Measurements from ENCODE around the gene MUC2.

Gene MUC2

DNA sequence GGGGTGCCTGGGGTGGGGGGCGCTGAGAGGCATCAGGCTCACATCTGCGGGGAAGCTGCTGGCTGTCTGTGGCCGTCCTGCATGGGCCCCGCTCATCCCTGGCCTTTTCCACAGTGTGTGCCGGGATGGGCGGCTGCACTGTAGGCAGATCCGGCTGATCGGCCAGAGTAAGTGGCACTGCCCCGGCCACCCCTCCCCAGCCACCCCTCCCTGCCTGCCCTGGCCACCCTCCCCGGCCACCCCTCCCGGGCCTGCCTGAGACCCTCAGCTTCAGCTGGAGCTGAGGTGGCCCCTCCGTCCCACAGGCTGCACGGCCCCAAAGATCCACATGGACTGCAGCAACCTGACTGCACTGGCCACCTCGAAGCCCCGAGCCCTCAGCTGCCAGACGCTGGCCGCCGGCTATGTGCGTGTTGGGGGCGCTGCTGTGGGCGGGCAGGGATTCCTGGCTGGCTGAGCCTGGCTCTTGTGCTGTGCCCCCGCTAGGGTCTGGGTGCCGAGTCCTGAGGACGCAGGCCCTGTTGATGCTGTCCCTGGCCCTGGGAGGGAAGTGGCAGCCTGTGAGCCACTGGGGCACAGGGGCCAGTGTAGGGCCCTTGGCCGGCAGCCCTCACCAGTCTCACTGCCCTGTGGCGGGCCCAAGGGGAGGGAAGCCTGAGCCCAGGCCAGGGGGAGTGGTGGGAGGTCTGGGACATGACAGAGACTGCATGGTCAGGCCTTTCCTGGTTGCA lies 10.9 kb downstream of the MUC2 start:
- DNase-seq = no peak
- no peak overlapping the region for H3K14ac ChIP-seq (ENCODE audit: low read length)
- no peak overlapping the region for H2AFZ ChIP-seq (ENCODE audit: insufficient read depth, low read length, poor library complexity)
- no peaks in the 10 kb centered on the region for H3K27me3 ChIP-seq (ENCODE audit: insufficient read depth, low read length)
- WGBS (ENCODE audit: extremely low coverage, insufficient coverage, insufficient read length) = no CpG with 5 or more reads among the region's 26 CpGs
- H3K4me1 ChIP-seq (ENCODE audit: control insufficient read depth in 1 of 2, insufficient read depth in 2 of 2, low read length in 2 of 2) = no peaks in the 10 kb centered on the region
- no peak overlapping the region for H3K27ac ChIP-seq (ENCODE audit: low read depth, low read length)
- H4K8ac ChIP-seq (ENCODE audit: low read depth, low read length) = no peak overlapping the region
- H3K18ac ChIP-seq (ENCODE audit: low read length) = no peak overlapping the region
- no peak overlapping the region for H3K4ac ChIP-seq (ENCODE audit: low read depth, low read length)
- H2AK5ac ChIP-seq (ENCODE audit: low read length) = no peak overlapping the region
- no peak overlapping the region for H3K4me2 ChIP-seq (ENCODE audit: low read length)
- peaks cover 39% of the 10 kb centered on the region for H3K9me3 ChIP-seq (ENCODE audit: insufficient read depth, low read depth, low read length)
- H2BK5ac ChIP-seq (ENCODE audit: low read depth, low read length, poor library complexity) = no peak overlapping the region
- H3K79me1 ChIP-seq (ENCODE audit: low read length) = no peaks in the 10 kb centered on the region
- H3K79me2 ChIP-seq (ENCODE audit: control insufficient read depth, insufficient read depth, low read length, poor library complexity) = no peaks in the 10 kb centered on the region
- no peak overlapping the region for H2BK120ac ChIP-seq (ENCODE audit: insufficient read depth, low read length, poor library complexity)
- H4K91ac ChIP-seq (ENCODE audit: low read depth, low read length) = no peak overlapping the region
- H4K12ac ChIP-seq (ENCODE audit: low read depth, low read length) = no peak overlapping the region
- no peak overlapping the region for H3K23ac ChIP-seq (ENCODE audit: low read length)
- H3K36me3 ChIP-seq (ENCODE audit: control insufficient read depth in 1 of 2, insufficient read depth in 2 of 2, low read length in 2 of 2) = no peaks in the 10 kb centered on the region
- H3K9ac ChIP-seq (ENCODE audit: low read length) = no peak overlapping the region
- H3K4me3 ChIP-seq (ENCODE audit: low read depth, low read length) = no peak overlapping the region
- H2BK12ac ChIP-seq (ENCODE audit: low read length) = no peak overlapping the region

- H2BK5ac ChIP-seq (ENCODE audit: low read depth, low read length, poor library complexity) = no peak overlapping the region
- no peak overlapping the region for H2BK12ac ChIP-seq (ENCODE audit: low read length)
- no peak overlapping the region for H3K23ac ChIP-seq (ENCODE audit: low read length)
- H2BK120ac ChIP-seq (ENCODE audit: insufficient read depth, low read length, poor library complexity) = no peak overlapping the region
- WGBS (ENCODE audit: extremely low coverage, insufficient coverage, insufficient read length) = no CpG with 5 or more reads among the region's 31 CpGs
- no peak overlapping the region for H3K27ac ChIP-seq (ENCODE audit: low read depth, low read length)
- no peak overlapping the region for H3K4me2 ChIP-seq (ENCODE audit: low read length)
- H3K79me1 ChIP-seq (ENCODE audit: low read length) = no peaks in the 10 kb centered on the region
- H3K36me3 ChIP-seq (ENCODE audit: control insufficient read depth in 1 of 2, insufficient read depth in 2 of 2, low read length in 2 of 2) = peaks cover 0 to 2% of the 10 kb centered on the region in 2 experiments
- H3K4me3 ChIP-seq (ENCODE audit: low read depth, low read length) = no peak overlapping the region
- H3K9me3 ChIP-seq (ENCODE audit: insufficient read depth, low read depth, low read length) = peaks cover 48% of the 10 kb centered on the region
- no peaks in the 10 kb centered on the region for H3K79me2 ChIP-seq (ENCODE audit: control insufficient read depth, insufficient read depth, low read length, poor library complexity)
- H4K8ac ChIP-seq (ENCODE audit: low read depth, low read length) = no peak overlapping the region
- no peak overlapping the region for H4K12ac ChIP-seq (ENCODE audit: low read depth, low read length)
- no peak overlapping the region for H4K91ac ChIP-seq (ENCODE audit: low read depth, low read length)
- H3K4ac ChIP-seq (ENCODE audit: low read depth, low read length) = no peak overlapping the region
- no peaks in the 10 kb centered on the region for H3K27me3 ChIP-seq (ENCODE audit: insufficient read depth, low read length)
- H3K14ac ChIP-seq (ENCODE audit: low read length) = no peak overlapping the region
- H2AK5ac ChIP-seq (ENCODE audit: low read length) = no peak overlapping the region
- no peak overlapping the region for H2AFZ ChIP-seq (ENCODE audit: insufficient read depth, low read length, poor library complexity)
- H3K9ac ChIP-seq (ENCODE audit: low read length) = no peak overlapping the region
- no peak overlapping the region for H3K18ac ChIP-seq (ENCODE audit: low read length)
- H3K4me1 ChIP-seq (ENCODE audit: control insufficient read depth in 1 of 2, insufficient read depth in 2 of 2, low read length in 2 of 2) = no peaks in the 10 kb centered on the region
- no peak for DNase-seq
Observed at GRCh38 chr11:1086171-1087102, 11.8 kb downstream of the MUC2 start.

DNA sequence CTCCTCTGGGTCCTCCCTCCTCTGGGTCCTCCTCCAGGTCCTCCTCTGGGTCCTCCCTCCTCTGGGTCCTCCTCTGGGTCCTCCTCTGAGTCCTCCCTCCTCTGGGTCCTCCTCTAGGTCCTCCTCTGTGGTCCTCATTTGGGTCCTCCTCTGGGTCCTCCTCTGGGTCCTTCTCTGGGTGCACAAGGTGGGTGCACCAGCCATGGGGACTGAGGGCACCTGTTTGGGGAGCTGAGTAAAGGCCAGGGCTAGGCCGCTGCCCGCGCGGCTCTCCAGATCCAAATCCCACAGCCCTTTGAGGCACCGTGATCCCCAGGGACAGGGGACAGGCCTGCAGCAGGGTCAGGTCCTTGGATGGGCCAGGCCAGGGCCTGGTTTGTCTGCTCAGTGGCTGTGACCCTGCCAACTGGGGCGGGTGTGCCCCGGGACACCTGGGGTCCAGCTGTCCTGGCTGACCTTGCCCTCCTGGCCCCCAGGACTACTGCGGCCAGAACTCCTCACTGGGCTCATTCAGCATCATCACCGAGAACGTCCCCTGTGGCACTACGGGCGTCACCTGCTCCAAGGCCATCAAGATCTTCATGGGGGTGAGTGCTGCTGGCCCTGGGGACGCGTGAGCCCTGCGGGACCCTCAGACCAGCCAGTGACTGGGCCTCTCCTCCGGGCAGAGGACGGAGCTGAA lies 12.7 kb downstream of the MUC2 start:
- Histone ChIP-seq H4K91ac (ENCODE audit: low read depth, low read length) (no peak overlapping the region), H3K23ac (ENCODE audit: low read length) (no peak overlapping the region), H3K79me2 (ENCODE audit: control insufficient read depth, insufficient read depth, low read length, poor library complexity) (no peaks in the 10 kb centered on the region), H4K8ac (ENCODE audit: low read depth, low read length) (no peak overlapping the region), H3K4ac (ENCODE audit: low read depth, low read length) (no peak overlapping the region), H3K36me3 (ENCODE audit: control insufficient read depth in 1 of 2, insufficient read depth in 2 of 2, low read length in 2 of 2) (peaks cover 0 to 2% of the 10 kb centered on the region in 2 experiments), H2BK12ac (ENCODE audit: low read length) (no peak overlapping the region), H3K9me3 (ENCODE audit: insufficient read depth, low read depth, low read length) (peaks cover 52% of the 10 kb centered on the region), H3K27me3 (ENCODE audit: insufficient read depth, low read length) (no peaks in the 10 kb centered on the region), H2BK120ac (ENCODE audit: insufficient read depth, low read length, poor library complexity) (no peak overlapping the region), H2BK5ac (ENCODE audit: low read depth, low read length, poor library complexity) (no peak overlapping the region), H3K27ac (ENCODE audit: low read depth, low read length) (no peak overlapping the region), H3K18ac (ENCODE audit: low read length) (no peak overlapping the region), H3K9ac (ENCODE audit: low read length) (no peak overlapping the region), H4K12ac (ENCODE audit: low read depth, low read length) (no peak overlapping the region), H2AFZ (ENCODE audit: insufficient read depth, low read length, poor library complexity) (no peak overlapping the region), H3K4me2 (ENCODE audit: low read length) (no peak overlapping the region), H2AK5ac (ENCODE audit: low read length) (no peak overlapping the region), H3K14ac (ENCODE audit: low read length) (no peak overlapping the region), H3K4me3 (ENCODE audit: low read depth, low read length) (no peak overlapping the region), H3K4me1 (ENCODE audit: control insufficient read depth in 1 of 2, insufficient read depth in 2 of 2, low read length in 2 of 2) (no peaks in the 10 kb centered on the region), H3K79me1 (ENCODE audit: low read length) (no peaks in the 10 kb centered on the region)
- DNase-seq = no peak
- WGBS (ENCODE audit: extremely low coverage, insufficient coverage, insufficient read length) = no CpG with 5 or more reads among the region's 17 CpGs
